ENCODE results near the gene TMEM52. TPM values are rescaled to one million over a fixed set of nuclear protein-coding genes. Genes with fewer than 3 reads are reported as not detected.
"Not testable (repeated sequence)": the region's sequence is repeated elsewhere in the genome, so short reads cannot be mapped to it uniquely, and the experiment has no call there.

Gene TMEM52
- total RNA-seq, 4 donors from 2014 or later = 1.1 to 3.6 (median 3.0) TPM

DNA sequence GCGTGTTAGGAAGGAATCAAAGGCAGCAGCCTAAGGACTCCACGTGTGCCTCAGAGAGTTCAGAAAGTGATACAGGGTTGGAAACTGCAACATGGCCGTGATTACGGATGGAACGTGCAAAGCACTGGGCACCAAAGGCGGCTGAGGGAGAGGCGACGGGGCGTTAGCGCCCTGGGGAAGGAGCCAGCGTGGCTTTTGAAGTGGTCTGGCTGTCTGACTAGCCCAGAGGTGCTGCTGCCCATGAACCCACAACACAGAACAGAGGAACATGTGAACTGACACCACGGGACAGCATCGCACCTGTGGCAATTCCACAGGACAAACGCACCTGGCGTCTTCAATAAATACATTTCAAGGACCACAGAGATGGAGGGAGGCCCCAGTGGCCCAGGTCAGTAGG lies 18.0 kb upstream of the TMEM52 start:
- H3K36me3 ChIP-seq = no peaks in the 10 kb centered on the region
- H3K4me3 ChIP-seq = no peak overlapping the region
- peaks cover 0 to 33% (median 0%) of the 10 kb centered on the region in 4 donors for H3K27me3 ChIP-seq
- H3K9me3 ChIP-seq = no peaks in the 10 kb centered on the region
- H3K27ac ChIP-seq = no peak overlapping the region
- 62 to 67% methylated on average over 14 to 15 of the region's 15 CpGs for WGBS, 2 donors
- DNase-seq = no peak
- TF ChIP-seq, protein P1, sequence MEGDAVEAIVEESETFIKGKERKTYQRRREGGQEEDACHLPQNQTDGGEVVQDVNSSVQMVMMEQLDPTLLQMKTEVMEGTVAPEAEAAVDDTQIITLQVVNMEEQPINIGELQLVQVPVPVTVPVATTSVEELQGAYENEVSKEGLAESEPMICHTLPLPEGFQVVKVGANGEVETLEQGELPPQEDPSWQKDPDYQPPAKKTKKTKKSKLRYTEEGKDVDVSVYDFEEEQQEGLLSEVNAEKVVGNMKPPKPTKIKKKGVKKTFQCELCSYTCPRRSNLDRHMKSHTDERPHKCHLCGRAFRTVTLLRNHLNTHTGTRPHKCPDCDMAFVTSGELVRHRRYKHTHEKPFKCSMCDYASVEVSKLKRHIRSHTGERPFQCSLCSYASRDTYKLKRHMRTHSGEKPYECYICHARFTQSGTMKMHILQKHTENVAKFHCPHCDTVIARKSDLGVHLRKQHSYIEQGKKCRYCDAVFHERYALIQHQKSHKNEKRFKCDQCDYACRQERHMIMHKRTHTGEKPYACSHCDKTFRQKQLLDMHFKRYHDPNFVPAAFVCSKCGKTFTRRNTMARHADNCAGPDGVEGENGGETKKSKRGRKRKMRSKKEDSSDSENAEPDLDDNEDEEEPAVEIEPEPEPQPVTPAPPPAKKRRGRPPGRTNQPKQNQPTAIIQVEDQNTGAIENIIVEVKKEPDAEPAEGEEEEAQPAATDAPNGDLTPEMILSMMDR (IDR thresholded peaks at IDR 0.05) = no peak
- TF ChIP-seq POLR2A (IDR thresholded peaks at IDR 0.05) = no peak
- intact Hi-C loops (cut with DNase I) = no loop called here
- no peaks in the 10 kb centered on the region for H3K4me1 ChIP-seq

GRCh38 chr1:1934848-1935247 lies 15.8 kb upstream of the TMEM52 start:
- H3K4me3 ChIP-seq; H3K4me1 ChIP-seq; DNase-seq; intact Hi-C loops (cut with DNase I); H3K9me3 ChIP-seq; H3K36me3 ChIP-seq; H3K27ac ChIP-seq: not testable (repeated sequence)
- WGBS, 2 donors = 87 to 88% methylated on average over 4 to 20 of the region's 21 CpGs
- peaks cover 0 to 15% (median 0%) of the 10 kb centered on the region in 4 donors for H3K27me3 ChIP-seq

DNA sequence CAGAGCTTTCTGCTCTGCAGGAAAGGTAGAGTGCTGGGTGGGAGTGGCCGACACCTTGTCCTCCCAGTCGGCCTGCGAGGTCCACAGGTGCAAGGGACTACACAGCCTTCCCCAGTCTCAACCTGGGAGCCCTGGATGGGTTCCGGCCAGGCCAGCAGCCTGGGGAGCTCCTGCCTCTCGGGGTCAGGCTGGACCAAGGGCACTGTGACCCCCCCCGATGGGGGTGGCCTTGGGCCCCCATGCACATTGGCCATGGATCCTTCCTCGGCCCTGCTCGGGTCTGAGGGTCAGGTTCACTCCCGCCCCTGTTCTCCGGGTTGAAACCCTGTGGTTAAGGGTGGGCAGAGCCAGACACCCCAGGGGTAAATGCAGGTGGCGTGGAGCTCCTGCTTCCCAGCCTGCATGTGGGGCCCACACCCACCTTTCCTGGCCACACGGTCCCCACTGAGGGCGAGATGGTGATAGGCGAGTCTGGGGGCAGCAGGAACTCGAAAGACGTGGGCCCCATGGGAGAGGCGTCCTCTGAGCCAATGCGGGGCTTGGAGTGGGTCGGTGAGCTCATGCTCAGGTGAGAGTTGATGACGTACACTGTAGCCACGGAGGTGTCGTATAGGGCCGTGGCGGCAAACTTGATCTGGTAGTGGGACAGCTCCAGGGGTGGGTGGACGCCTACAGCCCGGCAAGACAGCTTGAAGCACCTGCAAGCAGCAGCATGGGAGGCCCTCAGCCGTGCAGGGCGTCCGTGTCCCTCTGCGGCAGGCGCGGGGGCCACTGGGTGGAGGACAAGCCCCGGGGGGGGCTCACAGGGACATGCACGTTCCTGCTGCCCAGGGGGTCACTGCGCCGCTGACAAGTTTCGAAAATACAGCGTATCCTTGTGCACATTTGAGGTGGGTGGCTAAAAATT lies 10.8 kb upstream of the TMEM52 start:
- Histone ChIP-seq H3K4me3 (no peak overlapping the region), H3K9me3 (no peaks in the 10 kb centered on the region), H3K27me3 (peaks cover 0 to 13% (median 0%) of the 10 kb centered on the region in 4 donors), H3K27ac (no peak overlapping the region), H3K36me3 (no peaks in the 10 kb centered on the region), H3K4me1 (peaks cover 0 to 15% (median 0%) of the 10 kb centered on the region in 3 donors)
- intact Hi-C loops (cut with DNase I) = no loop called here
- TF ChIP-seq, protein P1 (IDR thresholded peaks at IDR 0.05) = no peak
- no peak for TF ChIP-seq POLR2A (IDR thresholded peaks at IDR 0.05)
- DNase-seq = no peak
- 77 to 88% methylated on average over 6 to 16 of the region's 38 CpGs for WGBS, 2 donors

DNA sequence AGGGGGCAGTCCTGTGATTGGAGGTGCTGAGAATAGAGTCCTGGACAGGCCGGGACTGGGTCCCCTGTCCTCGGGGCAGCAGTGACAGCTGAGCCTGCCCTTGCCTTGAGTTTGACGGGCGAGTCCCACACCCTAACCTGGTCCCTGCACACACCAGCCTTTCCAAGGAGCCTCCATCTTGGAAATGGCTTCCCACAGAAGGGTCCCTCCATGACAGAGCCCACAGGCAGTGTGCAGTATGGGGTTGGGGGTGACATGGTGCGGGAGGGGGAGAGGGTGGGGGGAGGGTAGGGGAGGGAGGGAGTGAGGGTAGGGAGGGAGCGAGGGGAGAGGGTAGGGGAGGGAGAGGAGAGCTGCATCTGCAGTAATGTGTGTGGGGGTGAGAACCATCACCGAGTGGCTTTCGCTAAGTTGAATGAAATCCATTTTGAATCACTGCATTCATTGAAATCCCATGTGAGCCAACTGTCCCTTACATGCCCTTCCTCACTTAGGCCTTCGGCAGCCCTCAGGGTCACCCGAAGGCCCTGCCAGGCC lies 10.1 kb upstream of the TMEM52 start:
- DNase-seq = no peak
- no peak overlapping the region for H3K27ac ChIP-seq
- no peak overlapping the region for H3K4me3 ChIP-seq
- peaks cover 0 to 15% (median 0%) of the 10 kb centered on the region in 3 donors for H3K4me1 ChIP-seq
- intact Hi-C loops (cut with DNase I) = no loop called here
- no peak for TF ChIP-seq POLR2A (IDR thresholded peaks at IDR 0.05)
- TF ChIP-seq, protein P1 (IDR thresholded peaks at IDR 0.05) = no peak
- 75 to 83% methylated on average over 4 of the region's 10 CpGs for WGBS, 2 donors
- H3K9me3 ChIP-seq = no peaks in the 10 kb centered on the region
- H3K36me3 ChIP-seq = no peaks in the 10 kb centered on the region
- peaks cover 0 to 13% (median 0%) of the 10 kb centered on the region in 4 donors for H3K27me3 ChIP-seq

DNA sequence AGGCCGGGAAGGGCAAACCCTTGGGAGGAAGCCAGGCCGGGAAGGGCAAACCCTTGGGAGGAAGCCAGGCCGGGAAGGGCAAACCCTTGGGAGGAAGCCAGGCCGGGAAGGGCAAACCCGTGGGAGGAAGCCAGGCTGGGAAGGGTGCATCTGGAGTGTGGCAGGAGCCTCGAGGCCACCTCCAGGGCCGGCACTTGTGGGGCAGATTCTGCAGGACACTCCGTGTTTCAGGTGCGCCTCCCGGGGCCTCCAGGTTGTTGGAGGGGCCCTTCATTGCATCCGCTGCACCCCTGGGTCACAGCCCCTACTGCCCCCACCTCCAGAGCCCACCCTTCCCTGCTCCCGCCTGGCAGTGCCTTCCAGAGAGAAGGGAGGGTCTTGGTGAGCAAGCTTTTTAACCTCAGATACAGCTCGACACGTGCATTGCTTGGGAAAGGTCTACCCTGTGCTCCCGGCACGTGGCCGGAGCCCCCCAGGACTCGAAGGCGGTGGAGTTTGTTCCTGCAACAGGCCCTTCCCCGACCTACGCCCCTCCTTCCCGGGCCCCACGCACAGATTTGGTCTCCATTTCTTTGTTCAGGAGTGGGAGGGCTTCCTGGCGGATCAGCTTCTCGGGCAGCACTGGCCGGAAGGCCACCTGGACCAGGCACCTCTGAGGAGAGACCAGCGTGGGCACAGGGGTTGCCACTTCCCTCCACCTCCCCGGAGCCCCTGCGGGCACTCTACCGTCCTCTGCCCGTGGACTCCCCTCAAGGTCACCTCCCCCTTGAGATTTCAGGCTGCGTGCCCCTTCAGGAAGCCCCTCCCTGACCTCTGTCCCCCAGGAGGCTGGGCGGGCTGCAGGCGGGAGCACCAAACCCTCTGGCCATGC lies 9.4 kb upstream of the TMEM52 start:
- DNase-seq = no peak
- peaks cover 0 to 15% (median 0%) of the 10 kb centered on the region in 3 donors for H3K4me1 ChIP-seq
- H3K4me3 ChIP-seq = no peak overlapping the region
- H3K27ac ChIP-seq = no peak overlapping the region
- 73 to 85% methylated on average over 3 to 16 of the region's 34 CpGs for WGBS, 2 donors
- no peaks in the 10 kb centered on the region for H3K9me3 ChIP-seq
- TF ChIP-seq POLR2A (IDR thresholded peaks at IDR 0.05) = no peak
- TF ChIP-seq, protein P1 (IDR thresholded peaks at IDR 0.05) = no peak
- intact Hi-C loops (cut with DNase I) = no loop called here
- peaks cover 0 to 13% (median 0%) of the 10 kb centered on the region in 4 donors for H3K27me3 ChIP-seq
- no peaks in the 10 kb centered on the region for H3K36me3 ChIP-seq

Measured in esophagus squamous epithelium (tissue), 5 donors.